Globus pallidus (tissue), 1 donor: Measurements from ENCODE around the gene SLIT1.

ENCODE experiments used
- DNase-seq: peaks from one replicate; pipeline ENCODE4 v3.0.0-alpha.2; 2015; ENCODE audit warnings: low spot score

The SLIT1 gene

GRCh38 chr10:97022616-97023015 is 163.1 kb downstream of the SLIT1 start:
- DNase-seq: no peak

GRCh38 chr10:97020452-97021400 is 165.0 kb downstream of the SLIT1 start:
- no peak for DNase-seq

DNA sequence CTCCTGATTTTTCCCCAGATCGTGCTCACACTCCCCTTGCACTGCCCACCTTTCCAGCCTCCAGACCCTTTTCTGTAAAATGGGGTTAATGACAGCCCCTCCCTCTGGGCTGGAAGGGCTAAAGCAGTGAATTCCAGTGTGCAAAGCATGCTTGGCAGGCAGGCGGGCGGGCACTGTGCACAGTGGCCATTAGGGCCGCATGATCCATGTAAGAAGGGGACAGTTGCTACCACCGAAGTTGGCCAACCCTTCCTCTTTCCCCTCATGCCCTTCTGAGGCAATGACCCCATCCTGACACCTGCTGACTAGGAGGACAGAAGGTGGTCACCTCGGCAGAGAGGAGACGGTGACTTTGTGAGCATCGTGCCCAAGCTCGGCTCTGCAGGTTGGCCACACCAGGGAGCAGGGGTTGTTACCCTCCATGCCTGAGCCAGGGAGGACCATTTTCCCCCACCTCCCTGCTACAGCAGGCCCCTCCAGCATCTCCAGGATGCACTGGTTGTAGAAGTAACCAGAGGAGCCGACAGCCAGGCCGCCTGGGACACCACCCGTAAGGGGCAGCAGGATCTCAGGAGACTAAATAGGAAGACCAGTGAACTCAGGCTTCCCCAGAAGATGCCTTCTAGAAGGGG is 166.4 kb downstream of the SLIT1 start:
- no peak for DNase-seq

- no peak for DNase-seq
Measured at GRCh38 chr10:97018251-97019212, 167.2 kb downstream of the SLIT1 start.

DNA sequence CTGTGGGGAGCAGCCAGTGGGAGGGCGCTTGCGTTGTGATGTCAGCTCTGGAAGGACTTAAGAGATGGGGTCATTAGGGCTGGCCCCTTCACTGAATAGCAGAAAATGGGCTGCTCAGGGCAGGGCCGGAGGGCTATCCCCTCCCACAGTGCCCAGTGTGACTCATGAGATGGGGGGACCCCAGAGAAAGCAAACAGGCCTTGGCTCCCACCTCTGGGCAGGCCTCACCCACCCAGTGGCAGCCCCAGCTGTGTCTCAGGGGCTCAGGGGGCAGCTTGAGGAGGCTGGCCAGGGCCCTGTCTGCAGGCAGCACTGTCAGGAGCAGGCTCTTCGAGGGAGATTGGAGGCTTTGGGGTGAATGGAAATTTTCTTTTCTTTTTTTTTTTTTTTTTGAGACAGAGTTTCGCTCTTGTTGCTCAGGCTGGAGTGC is 168.3 kb downstream of the SLIT1 start:
- no peak for DNase-seq

- DNase-seq: no peak
Measured at GRCh38 chr10:97016728-97017473, 168.9 kb downstream of the SLIT1 start.

DNA sequence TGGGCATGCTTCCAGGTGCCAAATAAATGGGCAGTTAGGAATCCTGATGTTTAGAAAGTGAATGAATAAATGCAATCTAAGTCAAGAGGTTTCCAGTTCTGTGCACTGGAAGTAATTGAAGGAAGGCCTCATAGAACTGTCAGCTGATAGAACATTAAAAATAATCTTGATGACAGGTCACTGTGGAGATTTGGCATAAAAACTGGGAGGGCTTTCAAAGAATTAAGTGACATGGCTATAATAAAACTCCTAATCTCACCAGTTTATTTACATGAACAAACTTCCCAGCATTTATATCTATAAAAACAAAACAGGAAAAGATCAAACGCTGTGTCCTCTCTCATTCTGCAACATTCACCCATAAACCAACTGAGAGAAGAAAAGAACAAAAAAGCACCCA is 170.5 kb downstream of the SLIT1 start:
- no peak for DNase-seq

DNA sequence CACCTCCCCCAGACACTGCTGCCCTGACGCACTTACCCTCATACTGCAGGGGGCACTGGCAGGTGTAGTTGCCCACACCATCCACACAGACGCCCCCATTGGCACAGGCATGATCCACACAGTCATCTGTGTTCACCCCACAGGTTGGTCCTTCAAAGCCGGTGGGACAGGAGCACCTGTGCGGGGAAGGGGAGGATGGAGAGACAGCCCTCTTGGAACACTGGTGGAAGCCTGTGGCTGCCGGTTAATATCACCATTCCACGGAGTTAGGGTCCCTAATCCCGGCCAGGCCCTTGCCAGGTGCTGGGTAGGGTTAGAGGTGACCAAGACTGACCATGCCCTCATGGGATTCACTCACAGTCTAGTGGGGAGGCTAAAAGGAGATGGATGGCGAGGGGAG is 171.8 kb downstream of the SLIT1 start:
- DNase-seq: no peak

GRCh38 chr10:97013568-97013967 is 172.2 kb downstream of the SLIT1 start:
- DNase-seq: no peak

DNA sequence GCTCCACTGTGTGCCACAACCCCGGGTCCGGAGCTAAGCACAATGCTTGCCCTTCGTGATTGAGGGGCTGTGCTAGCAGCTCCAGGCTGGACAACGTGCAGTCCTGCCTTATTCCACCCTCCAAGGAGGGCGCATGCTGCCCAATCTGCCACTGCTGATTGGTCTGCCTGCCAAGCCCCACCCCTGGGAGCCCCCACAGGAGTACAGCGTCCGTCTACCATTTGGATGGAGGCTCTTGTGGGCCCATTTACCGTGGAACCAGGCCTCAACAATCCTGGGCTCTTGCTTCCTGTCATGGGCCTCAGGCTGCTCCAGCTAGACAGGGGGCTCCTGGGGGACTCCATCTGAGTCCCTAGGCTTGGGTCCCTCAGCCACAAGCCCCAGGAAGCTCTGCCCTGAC is 173.3 kb downstream of the SLIT1 start:
- no peak for DNase-seq

DNA sequence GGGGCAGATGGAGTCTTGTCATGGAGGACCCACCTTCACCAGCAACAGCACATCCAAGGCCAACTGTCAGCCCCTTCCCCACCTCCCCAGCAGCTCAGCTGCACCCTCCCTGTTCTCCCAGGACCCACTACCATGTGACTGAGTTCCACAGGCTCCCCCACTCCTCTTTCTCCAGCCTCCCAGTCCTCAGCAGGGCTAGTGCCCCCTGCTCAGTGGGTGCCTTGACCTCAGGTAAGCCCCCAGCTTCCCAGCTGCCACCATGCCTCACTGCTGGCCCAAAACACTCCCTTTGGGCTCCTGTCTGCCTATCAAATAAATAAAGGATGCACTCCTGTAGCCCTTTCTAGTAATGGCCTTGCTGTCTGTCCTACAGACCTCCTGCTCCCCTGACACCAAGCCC is 174.4 kb downstream of the SLIT1 start:
- DNase-seq: no peak

GRCh38 chr10:97010695-97011206 is 175.0 kb downstream of the SLIT1 start:
- DNase-seq: no peak

GRCh38 chr10:97007417-97007816 is 178.3 kb downstream of the SLIT1 start:
- DNase-seq: no peak

- DNase-seq: no peak
Measured at GRCh38 chr10:97006364-97006763, 179.4 kb downstream of the SLIT1 start.

GRCh38 chr10:97005349-97005748 is 180.4 kb downstream of the SLIT1 start:
- DNase-seq: no peak

DNA sequence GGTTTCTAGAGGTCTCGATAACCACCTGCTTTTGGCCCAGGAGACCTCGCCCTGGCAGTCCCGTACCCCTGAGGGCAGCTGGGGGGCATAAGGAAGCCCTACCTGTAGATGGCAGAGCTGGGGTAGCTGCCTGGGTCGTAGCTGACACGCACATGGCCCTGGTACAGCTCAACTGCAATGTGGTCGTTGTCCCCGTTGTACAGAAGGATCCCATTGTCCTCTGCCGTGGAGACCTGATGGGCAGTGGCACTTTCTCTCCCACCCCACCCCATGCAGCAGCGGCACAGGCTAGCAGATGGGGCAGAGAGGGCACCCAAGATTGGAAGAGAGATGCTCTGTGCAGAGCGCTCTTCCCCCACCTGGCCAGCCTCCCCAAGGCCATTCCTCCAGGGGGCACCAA is 181.2 kb downstream of the SLIT1 start:
- DNase-seq: no peak

DNA sequence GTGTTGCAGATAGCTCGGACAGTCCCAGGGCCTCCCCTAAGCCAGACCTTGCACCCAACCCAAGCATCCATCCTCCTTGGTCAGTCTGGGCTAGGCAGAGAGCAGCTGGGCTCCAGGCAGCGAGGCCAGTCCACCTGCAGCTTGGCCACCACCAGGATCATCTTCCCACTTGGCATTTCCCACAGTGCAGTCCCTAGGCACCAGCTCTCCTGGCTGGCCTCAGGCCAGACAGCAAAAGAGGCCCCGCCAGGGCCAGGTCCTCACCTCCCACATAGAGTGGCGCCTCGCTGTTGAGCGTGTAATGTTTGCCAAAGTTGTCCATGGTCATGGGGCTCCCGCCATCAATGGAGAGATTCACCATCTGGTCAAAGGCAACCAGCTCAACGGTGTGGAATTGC is 182.0 kb downstream of the SLIT1 start:
- DNase-seq: no peak

DNA sequence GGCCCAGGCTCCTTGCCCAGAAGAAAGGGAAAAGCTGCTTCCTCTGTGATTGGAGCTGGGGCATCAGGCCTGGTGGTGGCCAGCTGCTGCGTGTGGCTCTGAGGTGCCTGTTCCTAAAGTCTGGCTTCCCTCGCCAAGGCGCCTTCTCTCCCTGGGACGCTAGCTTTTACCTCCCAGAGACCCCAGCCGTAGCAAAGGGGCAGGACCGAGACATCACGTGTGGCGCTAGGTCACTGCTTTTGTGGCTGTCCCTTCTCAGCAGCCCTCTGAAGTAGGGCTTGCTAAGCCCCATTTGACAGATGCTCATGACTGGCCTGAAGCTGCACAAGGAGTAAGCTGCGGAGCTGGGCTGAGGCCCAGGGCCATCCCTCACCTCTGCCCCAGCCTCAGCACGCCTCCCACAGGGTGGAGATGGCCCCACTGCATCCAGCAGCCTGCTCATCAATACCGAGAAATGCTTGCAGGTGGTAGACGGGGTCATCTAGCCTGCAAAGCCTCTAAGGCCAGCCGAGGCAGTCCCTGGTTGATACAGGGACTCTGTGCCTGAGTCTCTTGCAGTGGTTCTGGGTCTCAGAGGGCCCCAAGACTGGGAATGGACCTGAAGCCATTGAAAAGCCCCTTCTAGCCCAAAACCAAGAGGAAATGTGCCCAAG is 182.5 kb downstream of the SLIT1 start:
- DNase-seq: no peak

- DNase-seq: no peak
Measured at GRCh38 chr10:97002670-97003069, 183.1 kb downstream of the SLIT1 start.

DNA sequence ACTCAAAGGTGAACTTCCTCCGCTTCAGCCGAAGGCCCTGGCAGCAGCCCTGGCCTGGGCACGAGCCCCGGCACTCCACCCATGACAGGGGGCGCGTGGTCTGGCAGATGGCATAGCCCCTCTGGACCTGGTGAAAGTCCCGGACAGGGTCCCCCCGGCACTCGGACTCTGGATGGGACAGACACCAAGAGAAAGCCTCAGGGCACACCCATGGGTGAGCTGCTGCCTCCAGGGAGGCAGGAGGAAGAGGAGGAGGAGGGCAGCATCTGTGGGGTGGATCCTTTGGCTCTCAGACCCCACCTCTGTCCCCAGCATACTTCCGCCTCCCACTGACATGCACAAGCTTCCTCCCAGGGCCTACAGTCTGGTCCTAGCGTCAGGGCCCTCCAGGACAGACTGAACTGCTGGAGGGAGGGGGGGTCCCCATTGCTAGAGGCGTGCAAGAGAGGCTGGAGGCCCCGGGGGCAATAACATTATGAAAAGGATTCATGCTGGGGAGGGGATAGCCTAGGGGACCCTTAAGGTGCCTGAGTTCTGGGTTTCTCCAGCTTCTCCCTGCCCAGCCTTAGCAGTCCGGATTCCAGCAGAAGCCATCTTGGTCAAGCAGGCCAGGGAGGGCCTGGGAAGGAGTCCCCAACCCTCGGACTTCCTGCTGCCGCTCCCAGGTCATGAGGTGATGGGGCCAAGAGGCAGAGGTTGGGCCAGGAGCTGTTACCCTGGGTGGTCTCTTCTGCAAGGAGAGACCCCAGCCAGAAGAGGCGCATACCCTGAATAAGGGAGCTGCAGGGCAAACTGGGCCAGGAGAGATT is 184.4 kb downstream of the SLIT1 start:
- no peak for DNase-seq
